Endothelial cell of umbilical vein (primary cell): ENCODE data around the gene FREM1. TPM values are rescaled to one million over a fixed set of nuclear protein-coding genes. Genes with fewer than 3 reads are reported as not detected.

ENCODE experiments used
- BruUV-seq: library from RNA; stranded (reverse); fragments of 400-500 nt; replicated peaks from 2 replicates; lab custom pipeline; 2021; lab: Mats Ljungman, UMichigan
- CTCF ChIA-PET: fragments of 300-600, 350-600 bp; sonication (Branson Sonifier 250); formaldehyde crosslinking; loops from one replicate; lab custom pipeline; 2021; ENCODE audit warnings: antibody characterized with exemption, inconsistent platforms; lab: Charles Lee
- POLR2A ChIA-PET: fragments of 300-600, 350-600 bp; sonication (Branson Sonifier 250); formaldehyde crosslinking; loops from one replicate; lab custom pipeline; 2021; ENCODE audit warnings: antibody characterized with exemption, inconsistent platforms; lab: Charles Lee
- DNase-seq: peaks from one replicate; pipeline ENCODE4 v3.0.0-alpha.2; 2011; ENCODE audit warnings: low read depth, low spot score
- FAIRE-seq: peaks from 2 replicates; lab custom pipeline; 2011; peaks lifted over from hg19 to GRCh38; lab: Jason Lieb, UNC
- H2AFZ ChIP-seq: 2 replicates; pipeline ENCODE4 v1.6.0; 2012; ENCODE audit warnings: low read depth, low read length, control low read depth, inconsistent platforms
- H3K27ac ChIP-seq: 2 replicates; pipeline ENCODE4 v1.5.1; 2011; ENCODE audit warnings: low read depth, mild to moderate bottlenecking, control low read depth, low read length, moderate library complexity; ENCODE audit not compliant: insufficient read depth
- H3K27me3 ChIP-seq, 2 experiments: 2 replicates each; pipeline versions ENCODE4 v1.6.0 to v1.6.1; 2011; ENCODE audit warnings: low read length in 2 of 2, mixed read lengths in 1 of 2; ENCODE audit not compliant: control insufficient read depth in 2 of 2, insufficient read depth in 2 of 2
- H3K36me3 ChIP-seq, 2 experiments: 2 replicates in 1 of 2; 3 replicates in 1 of 2; pipeline ENCODE4 v1.5.1; 2011; ENCODE audit warnings: low read length in 2 of 2, mild to moderate bottlenecking in 1 of 2, moderate library complexity in 1 of 2; ENCODE audit not compliant: control insufficient read depth in 2 of 2, insufficient read depth in 2 of 2; ENCODE audit errors: extremely low read depth in 1 of 2
- H3K4me1 ChIP-seq: 3 replicates; pipeline ENCODE4 v1.5.1; 2011; ENCODE audit warnings: mild to moderate bottlenecking, low read length; ENCODE audit not compliant: control insufficient read depth, insufficient read depth; ENCODE audit errors: extremely low read depth
- H3K4me2 ChIP-seq: 2 replicates; pipeline ENCODE4 v1.6.1; 2011; ENCODE audit warnings: low read length, control low read depth, mixed read lengths; ENCODE audit not compliant: insufficient read depth
- H3K4me3 ChIP-seq, 3 experiments: fragments of 200-600 bp in 1 of 3; sonication (generic), shearing (Covaris generic) in 1 of 3; replicated peaks in 1 of 3; 2 replicates each; pipeline ENCODE4 v1.5.1; 2011 to 2016; ENCODE audit warnings: control low read depth in 3 of 3, low read length in 3 of 3, mild to moderate bottlenecking in 2 of 3, inconsistent platforms in 1 of 3, low read depth in 1 of 3, moderate library complexity in 1 of 3; ENCODE audit not compliant: insufficient read depth in 1 of 3
- H3K79me2 ChIP-seq: 2 replicates; pipeline ENCODE4 v1.6.0; 2012; ENCODE audit warnings: low read length, inconsistent platforms; ENCODE audit not compliant: control insufficient read depth, insufficient read depth
- H3K9ac ChIP-seq: replicated peaks from 2 replicates; pipeline ENCODE3; 2011; ENCODE audit warnings: low read length, control low read depth; ENCODE audit not compliant: insufficient read depth; ENCODE audit errors: extremely low read depth
- H3K9me1 ChIP-seq: replicated peaks from 3 replicates; pipeline ENCODE4 v1.6.0; 2011; ENCODE audit warnings: mild to moderate bottlenecking, low read length; ENCODE audit not compliant: control insufficient read depth, insufficient read depth; ENCODE audit errors: extremely low read depth
- H3K9me3 ChIP-seq: replicated peaks from 2 replicates; pipeline ENCODE4 v1.5.1; 2012; ENCODE audit warnings: low read length, inconsistent platforms; ENCODE audit not compliant: control insufficient read depth, insufficient read depth
- H4K20me1 ChIP-seq: replicated peaks from 2 replicates; pipeline ENCODE3; 2011; ENCODE audit warnings: mild to moderate bottlenecking, low read length; ENCODE audit not compliant: control insufficient read depth, insufficient read depth; ENCODE audit errors: extremely low read depth
- CTCF ChIP-seq, 2 donors: IDR thresholded peaks; 1 replicate in 1 of 2; 2 replicates in 1 of 2; pipeline ENCODE4 v1.5.1; 2011; ENCODE audit warnings: low read length in 2 of 2, mild to moderate bottlenecking in 2 of 2, moderate library complexity in 2 of 2, control low read depth in 1 of 2, inconsistent platforms in 1 of 2, low read depth in 1 of 2; ENCODE audit not compliant: insufficient read depth in 1 of 2; ENCODE audit errors: extremely low read depth in 1 of 2
- EZH2 ChIP-seq: IDR thresholded peaks from 2 replicates; pipeline ENCODE4 v1.6.1; 2012; ENCODE audit warnings: borderline replicate concordance, low read depth, mild to moderate bottlenecking, moderate library complexity, low read length, inconsistent platforms; ENCODE audit not compliant: severe bottlenecking
- FOS ChIP-seq: IDR thresholded peaks from 2 replicates; pipeline ENCODE4 v1.6.1; 2011; ENCODE audit warnings: mild to moderate bottlenecking, low read length, moderate library complexity, borderline replicate concordance; ENCODE audit not compliant: insufficient read depth
- GATA2 ChIP-seq: IDR thresholded peaks from 2 replicates; pipeline ENCODE4 v1.7.0; 2011; ENCODE audit warnings: low read depth, mild to moderate bottlenecking, moderate library complexity, mixed read lengths, low read length; ENCODE audit not compliant: insufficient read length, insufficient read depth
- JUN ChIP-seq: IDR thresholded peaks from 2 replicates; pipeline ENCODE4 v1.6.1; 2011; ENCODE audit warnings: borderline replicate concordance, low read depth; ENCODE audit not compliant: insufficient read length, insufficient read depth
- MAX ChIP-seq: IDR thresholded peaks from 2 replicates; pipeline ENCODE4 v1.6.1; 2011; ENCODE audit not compliant: insufficient read depth, insufficient read length
- MYC ChIP-seq: IDR thresholded peaks from one replicate; pipeline ENCODE4 v1.6.1; 2011; ENCODE audit warnings: mild to moderate bottlenecking, low read depth, low read length
- POLR2A ChIP-seq: IDR thresholded peaks from 2 replicates; pipeline ENCODE4 v1.6.1; 2012; ENCODE audit warnings: low read depth, mild to moderate bottlenecking, control low read depth, low read length
- POLR2AphosphoS5 ChIP-seq: IDR thresholded peaks from 2 replicates; pipeline ENCODE4 v1.6.1; 2012; ENCODE audit warnings: low read depth, mild to moderate bottlenecking, control low read depth, low read length, moderate library complexity; ENCODE audit not compliant: insufficient read depth
- dilution Hi-C: fragments of 300-500 bp; cut with MboI; formaldehyde crosslinking; loops from one replicate; pipeline ENCODE4 v1.15.0; 2019; ENCODE audit warnings: low sequenced_read_pairs; ENCODE audit not compliant: extremely low pct_ligation_motif_present
- intact Hi-C: fragments of 100-400 bp; cut with micrococcal nuclease; formaldehyde crosslinking; loops from one replicate; pipeline ENCODE4 v1.10.0; 2022
- polyA plus RNA-seq, 4 experiments: library from polyadenylated mRNA; depleted of rRNA in 3 of 4; stranded (reverse) in 3 of 4; unstranded in 1 of 4; fragments of >200 nt; gene quantifications; 2 replicates each; pipeline versions ENCODE4 v1.2.1 to v1.2.3, GENCODE V29; 2011 to 2012; ENCODE audit warnings: missing spikeins in 1 of 4
- total RNA-seq: library from RNA; stranded (reverse); gene quantifications from 2 replicates; pipeline ENCODE4 v1.2.3, GENCODE V29; 2021

The FREM1 gene
- total and polyA plus RNA-seq, 2 donors (not counting 3 experiments of a cell fraction or from before 2014, with no cell fraction given), result 0.10 to 0.29 TPM

- no TSS peak for BruUV-seq
- TF ChIP-seq GATA2, result no peak
- TF ChIP-seq FOS, result no peak
- TF ChIP-seq CTCF (IDR thresholded peaks at IDR 0.05; ENCODE audit: extremely low read depth in 1 of 2, insufficient read depth in 1 of 2, low read depth in 1 of 2, low read length in 2 of 2), result no peak
- no peak for TF ChIP-seq POLR2A
- no peak for TF ChIP-seq MYC
- TF ChIP-seq POLR2AphosphoS5, result no peak
- TF ChIP-seq EZH2, result no peak
- TF ChIP-seq JUN, result no peak
- no peak for TF ChIP-seq MAX
- Histone ChIP-seq H2AFZ (no peak overlapping the region), H4K20me1 (no peaks in the 10 kb centered on the region), H3K36me3 (no peaks in the 10 kb centered on the region), H3K27ac (no peak overlapping the region), H3K9me3 (no peaks in the 10 kb centered on the region), H3K4me2 (no peak overlapping the region), H3K9me1 (no peaks in the 10 kb centered on the region), H3K79me2 (no peaks in the 10 kb centered on the region), H3K4me1 (peaks cover 3% of the 10 kb centered on the region), H3K4me3 (no peak overlapping the region), H3K27me3 (no peaks in the 10 kb centered on the region), H3K9ac (no peak overlapping the region)
- DNase-seq (no peak), FAIRE-seq (no peak)
- ChIA-PET POLR2A (no interaction called here), CTCF (interaction anchor here (0.9 to 5.6 kb wide), 13 partner anchors 20 to 348 kb away, joined by 3 to 130 read pairs (median 4); partner anchors contain the start of gene ZDHHC21)
- intact Hi-C loops (loop anchor here (5.0 kb wide), 1 partner anchor 371 kb away; no protein-coding TSS in a partner anchor), dilution Hi-C loops (no loop called here)
Observed at GRCh38 chr9:14766299-14766698, 143.9 kb downstream of the FREM1 start.
